Progenitor cell of endocrine pancreas (in vitro differentiated cells): Measurements from ENCODE around the gene HMGXB4. TPM values are rescaled to one million over a fixed set of nuclear protein-coding genes. Genes with fewer than 3 reads are reported as not detected.

Experiments
- DNase-seq: peaks from one replicate; pipeline ENCODE4 v3.0.0; 2021; ENCODE audit warnings: low spot score; ENCODE audit not compliant: unreplicated experiment
- H3K27ac Mint-ChIP-seq: 2 replicates; pipeline ENCODE4 v1.8.0; 2021; ENCODE audit warnings: mild to moderate bottlenecking, moderate library complexity, mixed read lengths
- H3K27me3 Mint-ChIP-seq: 2 replicates; pipeline ENCODE4 v1.8.0; 2021; ENCODE audit warnings: mixed read lengths
- H3K36me3 Mint-ChIP-seq: 2 replicates; pipeline ENCODE4 v1.8.0; 2022; ENCODE audit warnings: mixed read lengths; ENCODE audit not compliant: insufficient read depth
- H3K4me1 Mint-ChIP-seq: 2 replicates; pipeline ENCODE4 v1.8.0; 2021; ENCODE audit warnings: low read depth, mixed read lengths
- H3K4me3 Mint-ChIP-seq: 2 replicates; pipeline ENCODE4 v1.8.0; 2021; ENCODE audit warnings: low read depth, mild to moderate bottlenecking, moderate library complexity, mixed read lengths
- H3K9me3 Mint-ChIP-seq: 2 replicates; pipeline ENCODE4 v1.8.0; 2021; ENCODE audit warnings: low read depth, mixed read lengths
- CTCF ChIP-seq: fragments of 200-600 bp; sonication (generic); IDR thresholded peaks from one replicate; pipeline ENCODE4 v1.5.0; 2021; ENCODE audit warnings: antibody characterized with exemption, mild to moderate bottlenecking; ENCODE audit not compliant: unreplicated experiment
- total RNA-seq: library from RNA; stranded (reverse); gene quantifications from 2 replicates; pipeline ENCODE4 v1.2.1, GENCODE V29; 2021

Gene HMGXB4
- total RNA-seq, 1 donor from 2014 or later = 25.0 TPM

- H3K27ac Mint-ChIP-seq = no peak overlapping the region
These were observed 70.6 kb downstream of the HMGXB4 start for GRCh38 chr22:35327690-35328471.

GRCh38 chr22:35328472-35328885, 71.2 kb downstream of the HMGXB4 start:
- no peak for TF ChIP-seq CTCF
- no peaks in the 10 kb centered on the region for H3K9me3 Mint-ChIP-seq
- no peaks in the 10 kb centered on the region for H3K4me1 Mint-ChIP-seq
- H3K27ac Mint-ChIP-seq = no peak overlapping the region
- H3K27me3 Mint-ChIP-seq = no peaks in the 10 kb centered on the region
- no peak for DNase-seq
- H3K36me3 Mint-ChIP-seq = peaks cover 5% of the 10 kb centered on the region
- no peak overlapping the region for H3K4me3 Mint-ChIP-seq

More at GRCh38 chr22:35327690-35328471, 70.6 kb downstream of the HMGXB4 start:
- no peak for TF ChIP-seq CTCF
- H3K9me3 Mint-ChIP-seq = no peaks in the 10 kb centered on the region
- no peaks in the 10 kb centered on the region for H3K4me1 Mint-ChIP-seq
- no peak overlapping the region for H3K4me3 Mint-ChIP-seq
- DNase-seq = no peak
- peaks cover 7% of the 10 kb centered on the region for H3K36me3 Mint-ChIP-seq
- no peaks in the 10 kb centered on the region for H3K27me3 Mint-ChIP-seq

GRCh38 chr22:35329114-35329847, 72.0 kb downstream of the HMGXB4 start:
- H3K4me3 Mint-ChIP-seq = no peak overlapping the region
- peaks cover 5% of the 10 kb centered on the region for H3K36me3 Mint-ChIP-seq
- DNase-seq = no peak
- no peak for TF ChIP-seq CTCF
- no peaks in the 10 kb centered on the region for H3K27me3 Mint-ChIP-seq
- no peak overlapping the region for H3K27ac Mint-ChIP-seq
- H3K4me1 Mint-ChIP-seq = no peaks in the 10 kb centered on the region
- no peaks in the 10 kb centered on the region for H3K9me3 Mint-ChIP-seq

GRCh38 chr22:35330258-35330861, 73.1 kb downstream of the HMGXB4 start:
- H3K9me3 Mint-ChIP-seq = no peaks in the 10 kb centered on the region
- H3K27ac Mint-ChIP-seq = peak overlapping the region; percentile 29
- peaks cover 5% of the 10 kb centered on the region for H3K36me3 Mint-ChIP-seq
- no peak for DNase-seq
- H3K4me1 Mint-ChIP-seq = no peaks in the 10 kb centered on the region
- no peak overlapping the region for H3K4me3 Mint-ChIP-seq
- no peak for TF ChIP-seq CTCF
- no peaks in the 10 kb centered on the region for H3K27me3 Mint-ChIP-seq

- no peak for TF ChIP-seq CTCF
- DNase-seq = no peak
- no peaks in the 10 kb centered on the region for H3K4me1 Mint-ChIP-seq
- H3K36me3 Mint-ChIP-seq = peaks cover 4% of the 10 kb centered on the region
- H3K27me3 Mint-ChIP-seq = no peaks in the 10 kb centered on the region
- no peaks in the 10 kb centered on the region for H3K9me3 Mint-ChIP-seq
- no peak overlapping the region for H3K27ac Mint-ChIP-seq
- no peak overlapping the region for H3K4me3 Mint-ChIP-seq
These were observed 75.0 kb downstream of the HMGXB4 start for GRCh38 chr22:35332278-35332677.
